Upper lobe of left lung (tissue), 6 donors: Measurements from ENCODE around the gene RASAL2. TPM values are rescaled to one million over a fixed set of nuclear protein-coding genes. Genes with fewer than 3 reads are reported as not detected.

Experiments
- ATAC-seq, 2 donors: fragments of 200-7000 bp; cut with Tn5 transposase; one replicate each; pipeline ENCODE4 v1.9.1; 2022; ENCODE audit warnings: mild to moderate bottlenecking in 2 of 2, moderate library complexity in 2 of 2; ENCODE audit not compliant: low FRiP score in 2 of 2
- DNase-seq, 2 donors: peaks; one replicate each; pipeline ENCODE4 v3.0.0-alpha.2; 2019 to 2020
- H3K27ac ChIP-seq, 4 donors: fragments of 200-600 bp; sonication (generic); one replicate each; pipeline ENCODE4 v1.5.1; 2016 to 2019
- H3K27me3 ChIP-seq, 4 donors: fragments of 200-600 bp; sonication (generic); one replicate each; pipeline ENCODE4 v1.5.1; 2017 to 2019
- H3K36me3 ChIP-seq, 4 donors: fragments of 200-600 bp; sonication (generic); one replicate each; pipeline ENCODE4 v1.5.1; 2016 to 2019
- H3K4me1 ChIP-seq, 4 donors: fragments of 200-600 bp; sonication (generic); one replicate each; pipeline ENCODE4 v1.5.1; 2018 to 2019
- H3K4me3 ChIP-seq, 4 donors: fragments of 200-600 bp; sonication (generic); one replicate each; pipeline ENCODE4 v1.5.1; 2017 to 2019; ENCODE audit warnings: mild to moderate bottlenecking in 2 of 4, moderate library complexity in 1 of 4
- H3K9me3 ChIP-seq, 4 donors: fragments of 200-600 bp; sonication (generic); one replicate each; pipeline ENCODE4 v1.5.1; 2018 to 2019
- EP300 ChIP-seq, 4 donors: sonication (generic); formaldehyde crosslinking; IDR thresholded peaks; one replicate each; pipeline ENCODE4 v1.5.1; 2017; ENCODE audit warnings: antibody characterized with exemption in 4 of 4, control low read depth in 2 of 4
- POLR2A ChIP-seq, 4 donors: fragments of 450-650 bp; IDR thresholded peaks; one replicate each; pipeline ENCODE4 v1.5.1; 2016 to 2017; ENCODE audit warnings: antibody characterized with exemption in 4 of 4, mild to moderate bottlenecking in 2 of 4
- POLR2AphosphoS5 ChIP-seq, 2 donors: sonication (generic); formaldehyde crosslinking; IDR thresholded peaks; one replicate each; pipeline ENCODE4 v1.5.1; 2017; ENCODE audit warnings: antibody characterized with exemption in 2 of 2
- WGBS, 2 donors: methylation state at CpG; one replicate each; pipeline ENCODE4 v1.1.5; 2017 to 2018; 5-methylcytosine and 5-hydroxymethylcytosine counted together
- total RNA-seq, 6 donors: library from RNA; depleted of rRNA in 4 of 6; stranded (reverse); fragments of >200 nt in 4 of 6; gene quantifications; one replicate each; pipeline versions ENCODE4 v1.1.0 to v1.2.1, GENCODE V29; 2016 to 2021
- TF ChIP-seq, protein P1 (sequence below), 6 experiments: fragments of 450-650 bp in 4 of 6; fragments of 200-600 bp in 2 of 6; sonication (generic) in 2 of 6; IDR thresholded peaks; one replicate each; pipeline ENCODE4 v1.5.1; 2016 to 2019; ENCODE audit warnings: antibody characterized with exemption in 6 of 6
- donor health status: DM: no; HTN: no; CAD: no; lungs with moderate emphysema.
- donor health status: DM: no; HTN: yes; CAD: no; lungs with severe emphysema.

RASAL2 gene
- total RNA-seq, 6 donors from 2014 or later = 24.7 to 59.0 (median 41.6) TPM

DNA sequence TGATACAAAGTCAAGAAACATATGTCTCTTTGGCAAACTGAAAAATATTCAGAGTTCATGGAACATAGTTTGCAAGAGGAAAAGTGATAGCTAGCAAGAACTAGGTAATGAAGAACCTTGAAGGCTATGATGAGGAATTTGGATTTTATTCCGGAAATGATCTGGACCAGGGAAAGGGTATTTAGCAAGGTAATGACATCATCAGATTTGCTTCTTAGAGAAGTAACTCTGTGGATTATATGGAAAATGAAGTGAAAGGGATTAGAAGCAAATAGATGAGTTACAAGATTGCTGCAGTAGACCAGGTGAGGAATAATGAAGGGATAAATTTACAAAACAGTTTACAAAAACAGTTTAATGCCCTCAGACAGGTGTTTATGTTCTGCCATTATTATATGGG lies 197.3 kb downstream of the RASAL2 start:
- Histone ChIP-seq H3K9me3 (no peaks in the 10 kb centered on the region), H3K4me1 (no peaks in the 10 kb centered on the region), H3K36me3 (peaks cover 0 to 3% (median 0%) of the 10 kb centered on the region in 4 donors), H3K27ac (no peak overlapping the region), H3K4me3 (no peak overlapping the region), H3K27me3 (no peaks in the 10 kb centered on the region)
- WGBS, 2 donors = 89 to 100% methylated on average over 1 of the region's 1 CpG
- DNase-seq (no peak), ATAC-seq (no peak)
- TF ChIP-seq EP300 (IDR thresholded peaks at IDR 0.05) = no peak
- no peak for TF ChIP-seq POLR2A (IDR thresholded peaks at IDR 0.05)
- TF ChIP-seq, protein P1, sequence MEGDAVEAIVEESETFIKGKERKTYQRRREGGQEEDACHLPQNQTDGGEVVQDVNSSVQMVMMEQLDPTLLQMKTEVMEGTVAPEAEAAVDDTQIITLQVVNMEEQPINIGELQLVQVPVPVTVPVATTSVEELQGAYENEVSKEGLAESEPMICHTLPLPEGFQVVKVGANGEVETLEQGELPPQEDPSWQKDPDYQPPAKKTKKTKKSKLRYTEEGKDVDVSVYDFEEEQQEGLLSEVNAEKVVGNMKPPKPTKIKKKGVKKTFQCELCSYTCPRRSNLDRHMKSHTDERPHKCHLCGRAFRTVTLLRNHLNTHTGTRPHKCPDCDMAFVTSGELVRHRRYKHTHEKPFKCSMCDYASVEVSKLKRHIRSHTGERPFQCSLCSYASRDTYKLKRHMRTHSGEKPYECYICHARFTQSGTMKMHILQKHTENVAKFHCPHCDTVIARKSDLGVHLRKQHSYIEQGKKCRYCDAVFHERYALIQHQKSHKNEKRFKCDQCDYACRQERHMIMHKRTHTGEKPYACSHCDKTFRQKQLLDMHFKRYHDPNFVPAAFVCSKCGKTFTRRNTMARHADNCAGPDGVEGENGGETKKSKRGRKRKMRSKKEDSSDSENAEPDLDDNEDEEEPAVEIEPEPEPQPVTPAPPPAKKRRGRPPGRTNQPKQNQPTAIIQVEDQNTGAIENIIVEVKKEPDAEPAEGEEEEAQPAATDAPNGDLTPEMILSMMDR (IDR thresholded peaks at IDR 0.05) = no peak
- TF ChIP-seq POLR2AphosphoS5 (IDR thresholded peaks at IDR 0.05) = no peak

DNA sequence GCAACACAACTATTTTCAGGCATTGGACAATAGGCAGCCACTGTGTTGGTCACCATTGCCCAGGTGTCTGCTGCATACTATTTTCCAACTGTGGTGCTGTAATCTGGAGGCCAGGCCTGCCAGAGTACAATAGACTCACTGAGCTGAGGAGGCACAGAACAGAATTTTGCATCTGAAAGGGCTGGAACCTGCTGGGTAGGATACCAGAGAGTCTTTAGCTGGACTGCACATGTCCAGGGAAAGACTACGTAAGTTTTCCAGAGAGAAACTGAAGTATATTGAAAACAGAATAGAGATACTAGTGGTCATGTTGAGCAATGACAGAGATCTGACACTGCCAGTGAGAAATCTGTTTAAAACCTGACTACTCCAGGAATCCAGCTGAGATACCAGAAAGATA lies 200.8 kb downstream of the RASAL2 start:
- Histone ChIP-seq H3K9me3 (no peaks in the 10 kb centered on the region), H3K4me1 (peaks cover 0 to 2% (median 0%) of the 10 kb centered on the region in 4 donors), H3K27ac (no peak overlapping the region), H3K4me3 (no peak overlapping the region), H3K36me3 (no peaks in the 10 kb centered on the region), H3K27me3 (no peaks in the 10 kb centered on the region)
- DNase-seq (no peak), ATAC-seq (peak in 1 of 2 donors; percentile 19)
- WGBS, 2 donors = 70 to 89% methylated on average over 1 of the region's 1 CpG
- TF ChIP-seq, protein P1 (IDR thresholded peaks at IDR 0.05) = no peak

DNA sequence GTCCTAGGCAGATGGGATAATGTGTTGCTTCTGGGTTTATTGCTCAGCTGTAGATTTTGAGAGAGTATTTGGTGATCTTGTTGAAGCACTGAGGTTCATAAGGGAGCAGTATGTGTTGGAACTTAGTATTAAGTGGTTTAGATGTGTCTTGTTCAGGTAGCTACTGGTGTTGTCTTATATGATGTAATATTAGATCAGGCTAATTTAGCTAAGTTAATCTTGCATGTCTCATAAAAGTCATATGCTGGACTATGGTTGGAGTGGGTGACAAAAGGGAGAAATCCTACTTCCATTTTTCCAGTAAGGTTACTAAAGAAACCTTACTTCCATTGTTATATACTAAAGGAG lies 206.4 kb downstream of the RASAL2 start:
- Histone ChIP-seq H3K4me1 (peaks cover 0 to 8% (median 6%) of the 10 kb centered on the region in 4 donors), H3K27me3 (no peaks in the 10 kb centered on the region), H3K4me3 (no peak overlapping the region), H3K9me3 (no peaks in the 10 kb centered on the region), H3K36me3 (no peaks in the 10 kb centered on the region), H3K27ac (no peak overlapping the region)
- DNase-seq = no peak
- TF ChIP-seq POLR2A (IDR thresholded peaks at IDR 0.05) = no peak
- ATAC-seq = no peak

DNA sequence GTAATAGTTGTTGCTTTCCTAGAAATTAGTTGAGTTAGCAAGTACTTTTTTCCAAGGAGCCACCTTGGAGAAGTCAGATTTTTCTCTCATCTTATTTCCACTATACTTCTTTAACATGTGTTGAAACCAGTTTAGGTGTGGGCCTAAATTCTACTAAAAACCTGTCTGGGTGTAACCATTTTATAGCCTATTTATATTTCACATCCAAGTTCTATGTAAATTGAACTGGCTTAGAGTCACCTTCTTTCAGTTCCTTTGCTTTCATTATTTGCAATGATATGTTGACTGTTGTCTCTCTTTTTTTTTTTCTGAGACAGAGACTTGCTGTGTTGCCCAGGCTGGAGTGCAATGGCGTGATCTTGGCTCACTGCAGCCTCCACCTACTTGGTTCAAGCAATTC lies 207.2 kb downstream of the RASAL2 start:
- no peaks in the 10 kb centered on the region for H3K27me3 ChIP-seq
- H3K4me1 ChIP-seq = peaks cover 0 to 8% (median 6%) of the 10 kb centered on the region in 4 donors
- WGBS, 2 donors = 88 to 94% methylated on average over 1 of the region's 1 CpG
- no peak overlapping the region for H3K4me3 ChIP-seq
- no peaks in the 10 kb centered on the region for H3K36me3 ChIP-seq
- DNase-seq (no peak), ATAC-seq (no peak)
- no peak overlapping the region for H3K27ac ChIP-seq
- TF ChIP-seq, protein P1 (IDR thresholded peaks at IDR 0.05) = no peak
- no peak for TF ChIP-seq EP300 (IDR thresholded peaks at IDR 0.05)
- no peak for TF ChIP-seq POLR2A (IDR thresholded peaks at IDR 0.05)
- no peak for TF ChIP-seq POLR2AphosphoS5 (IDR thresholded peaks at IDR 0.05)
- no peaks in the 10 kb centered on the region for H3K9me3 ChIP-seq

DNA sequence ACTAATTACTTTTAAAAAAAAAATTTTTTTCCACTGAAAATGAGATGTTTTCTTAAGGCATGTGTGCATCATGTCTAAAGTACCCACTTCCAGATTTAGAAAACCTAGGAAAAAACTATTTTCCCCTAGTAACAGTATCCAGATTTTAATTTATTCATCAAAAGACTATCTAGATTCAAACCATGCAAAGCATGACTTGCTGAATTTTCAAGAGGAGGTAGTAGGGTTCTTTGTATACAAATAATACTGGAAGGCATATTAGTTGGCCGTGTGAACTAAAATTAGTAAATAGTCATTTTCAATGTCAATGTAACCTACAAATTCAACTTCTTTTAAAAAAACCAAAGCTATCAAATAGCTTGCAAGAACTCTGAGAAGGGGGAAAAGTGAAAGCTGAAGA lies 213.4 kb downstream of the RASAL2 start:
- Histone ChIP-seq H3K4me1 (peaks cover 6 to 11% (median 9%) of the 10 kb centered on the region in 4 donors), H3K4me3 (no peak overlapping the region), H3K36me3 (no peaks in the 10 kb centered on the region), H3K27me3 (no peaks in the 10 kb centered on the region), H3K9me3 (no peaks in the 10 kb centered on the region), H3K27ac (no peak overlapping the region)
- DNase-seq (no peak), ATAC-seq (no peak)
- TF ChIP-seq, protein P1 (IDR thresholded peaks at IDR 0.05) = no peak
- TF ChIP-seq POLR2A (IDR thresholded peaks at IDR 0.05) = no peak
- no peak for TF ChIP-seq POLR2AphosphoS5 (IDR thresholded peaks at IDR 0.05)
- TF ChIP-seq EP300 (IDR thresholded peaks at IDR 0.05) = no peak
- WGBS, 2 donors = 60 to 81% methylated on average over 1 of the region's 1 CpG
